HG03342 (cell line): ENCODE data around the gene ZNF516.

Source experiments
- ATAC-seq: cut with Tn5 transposase; IDR thresholded peaks from one replicate; pipeline ENCODE4 v1.9.1; 2021; ENCODE audit warnings: mild to moderate bottlenecking, moderate library complexity; ENCODE audit not compliant: unreplicated experiment

ZNF516 gene

GRCh38 chr18:76457957-76458356 lies 37.1 kb downstream of the ZNF516 start:
- no peak for ATAC-seq

GRCh38 chr18:76457475-76457874 lies 37.6 kb downstream of the ZNF516 start:
- ATAC-seq, result no peak

- ATAC-seq, result peak; percentile 43
These were observed 38.2 kb downstream of the ZNF516 start for GRCh38 chr18:76456823-76457222.

GRCh38 chr18:76456018-76456750 lies 38.9 kb downstream of the ZNF516 start:
- no peak for ATAC-seq

DNA sequence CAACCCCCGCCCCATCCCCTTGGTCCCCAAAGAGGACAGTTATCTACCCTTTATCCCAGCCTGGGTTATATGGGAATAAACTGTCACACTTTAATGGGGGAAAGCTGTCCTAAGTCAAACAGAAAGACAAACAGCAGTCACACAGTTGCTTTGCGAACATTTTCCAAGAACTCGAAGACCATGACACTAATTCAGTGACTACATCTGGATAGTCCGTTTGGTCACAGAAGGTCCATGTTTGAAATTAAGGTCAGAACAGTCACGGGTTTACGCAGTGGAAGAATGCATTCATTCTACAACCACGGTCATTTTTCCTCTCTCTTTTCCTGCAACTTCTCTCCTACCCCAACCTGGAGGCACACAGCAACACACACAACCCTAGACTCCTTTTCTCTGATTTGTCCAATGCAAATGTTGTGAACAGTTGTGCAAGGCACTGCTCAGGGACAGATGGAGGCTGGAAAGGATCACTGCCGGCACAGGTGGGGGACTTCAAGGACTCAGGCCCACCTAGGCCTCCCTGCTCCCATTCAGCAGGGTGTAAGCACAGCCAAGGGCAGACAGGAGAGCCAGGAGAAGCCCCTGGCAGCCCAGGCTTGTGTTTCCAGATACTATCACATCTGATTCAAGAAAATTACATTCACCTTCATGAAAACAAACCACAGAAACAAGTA lies 39.9 kb downstream of the ZNF516 start:
- ATAC-seq, result no peak

DNA sequence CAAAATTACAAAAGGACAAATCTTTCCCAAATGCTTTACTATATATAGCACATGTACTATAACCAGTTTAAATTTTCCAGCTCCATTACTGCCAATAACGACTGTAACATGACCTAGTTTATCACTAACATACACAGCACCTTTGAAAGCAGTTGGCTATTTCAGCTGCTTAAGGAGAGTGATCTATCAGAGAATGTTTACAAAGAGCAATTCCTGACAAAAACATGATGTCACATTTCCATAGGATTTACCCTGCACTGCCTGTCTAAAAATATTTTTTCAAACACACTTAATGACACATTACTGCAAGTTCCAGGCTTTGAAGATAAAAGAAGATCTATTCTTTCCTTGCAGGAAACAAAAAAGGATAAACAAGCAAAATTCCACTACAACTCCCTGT lies 40.6 kb downstream of the ZNF516 start:
- no peak for ATAC-seq

GRCh38 chr18:76453932-76454331 lies 41.1 kb downstream of the ZNF516 start:
- ATAC-seq, result no peak

GRCh38 chr18:76453057-76453561 lies 41.9 kb downstream of the ZNF516 start:
- ATAC-seq, result no peak

- no peak for ATAC-seq
These were observed 42.7 kb downstream of the ZNF516 start for GRCh38 chr18:76452357-76452756.

DNA sequence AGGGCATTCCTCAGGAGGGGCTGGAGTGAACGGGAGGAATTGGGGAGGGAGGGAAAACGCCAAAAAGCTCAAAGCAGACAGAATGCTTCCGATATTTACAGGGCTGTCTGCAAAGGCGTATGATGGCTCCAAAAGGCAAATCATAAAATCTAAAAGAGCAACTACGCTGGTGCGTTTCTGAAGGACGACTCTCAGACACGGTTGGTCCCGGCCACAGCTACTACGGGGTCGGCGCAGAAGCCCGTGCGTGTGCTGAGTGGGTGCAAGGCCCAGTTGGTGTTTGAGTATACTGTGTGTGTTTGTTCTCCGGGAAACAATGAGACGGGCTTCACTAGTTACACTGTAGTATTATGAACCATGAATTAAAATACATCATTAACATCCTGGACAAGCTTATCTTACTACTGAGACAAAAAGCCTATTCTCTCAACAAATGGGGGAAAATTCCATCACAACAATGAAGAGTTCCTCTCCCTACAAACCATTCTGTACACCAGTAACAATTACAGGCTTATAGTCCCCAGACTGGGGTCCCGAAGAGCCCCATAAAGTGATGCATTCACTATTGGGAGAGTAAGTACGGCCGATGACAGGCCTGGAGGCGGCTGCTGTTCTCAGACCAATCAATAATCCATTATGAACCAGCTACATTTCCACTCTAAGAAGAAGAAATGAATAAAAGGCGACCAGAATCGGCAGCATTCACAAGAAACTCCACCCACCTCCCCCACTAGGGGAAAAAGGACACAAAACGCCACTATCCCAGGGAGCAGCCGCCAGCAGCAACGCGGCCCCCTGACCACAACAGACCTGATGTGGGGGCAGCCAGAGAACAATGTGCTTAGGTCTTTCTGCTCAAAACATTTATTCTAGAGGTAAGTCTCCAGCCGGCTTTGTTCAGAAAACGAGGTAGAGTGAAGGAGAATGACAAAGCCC lies 43.4 kb downstream of the ZNF516 start:
- no peak for ATAC-seq

DNA sequence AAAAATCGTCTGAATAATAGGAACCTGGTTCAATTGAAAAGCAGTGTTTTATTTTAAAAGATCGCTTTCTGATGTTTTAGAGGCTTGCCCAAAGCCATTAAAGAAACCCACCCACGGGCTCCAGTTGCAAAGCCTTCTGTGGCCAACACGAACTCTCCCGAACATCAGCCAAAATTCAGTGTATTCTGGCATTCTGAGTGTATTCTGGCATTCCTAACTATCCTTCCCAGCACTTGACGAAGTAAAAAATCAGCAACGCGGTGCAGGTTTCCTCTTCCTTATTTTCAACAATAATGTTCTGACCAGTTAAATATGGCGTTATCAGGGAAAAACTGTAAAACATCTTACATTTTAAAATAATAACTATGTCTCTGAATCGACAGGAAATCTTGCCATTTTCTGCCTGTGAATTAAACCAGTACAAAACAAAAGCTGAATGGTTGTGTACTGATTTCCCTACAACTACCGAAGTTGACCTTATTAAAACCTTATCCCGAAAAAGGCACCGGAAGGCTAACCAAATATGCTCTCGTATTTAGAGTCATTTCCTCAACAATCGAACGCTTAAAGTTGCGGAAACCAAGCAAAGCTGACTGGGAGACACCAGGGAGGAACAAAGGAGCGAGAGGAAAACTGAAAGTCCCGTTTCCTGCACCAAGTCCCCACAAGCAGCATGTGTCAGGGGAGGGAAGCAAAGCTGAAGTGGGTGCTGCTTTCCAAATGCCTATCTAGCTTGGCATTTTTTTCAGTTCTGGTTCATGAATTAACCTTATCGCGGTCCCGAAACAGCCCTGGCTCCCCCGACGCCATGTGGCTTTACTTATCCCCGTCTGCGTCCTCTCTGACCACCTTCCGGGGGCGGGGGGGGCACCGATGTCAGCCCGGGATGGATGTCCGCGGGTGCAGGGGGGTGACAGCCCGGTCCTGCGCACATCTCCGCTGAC lies 44.3 kb downstream of the ZNF516 start:
- no peak for ATAC-seq

- no peak for ATAC-seq
These were observed 46.0 kb downstream of the ZNF516 start for GRCh38 chr18:76449111-76449453.

GRCh38 chr18:76448256-76449110 lies 46.6 kb downstream of the ZNF516 start:
- ATAC-seq, result no peak

GRCh38 chr18:76447258-76447890 lies 47.7 kb downstream of the ZNF516 start:
- no peak for ATAC-seq

DNA sequence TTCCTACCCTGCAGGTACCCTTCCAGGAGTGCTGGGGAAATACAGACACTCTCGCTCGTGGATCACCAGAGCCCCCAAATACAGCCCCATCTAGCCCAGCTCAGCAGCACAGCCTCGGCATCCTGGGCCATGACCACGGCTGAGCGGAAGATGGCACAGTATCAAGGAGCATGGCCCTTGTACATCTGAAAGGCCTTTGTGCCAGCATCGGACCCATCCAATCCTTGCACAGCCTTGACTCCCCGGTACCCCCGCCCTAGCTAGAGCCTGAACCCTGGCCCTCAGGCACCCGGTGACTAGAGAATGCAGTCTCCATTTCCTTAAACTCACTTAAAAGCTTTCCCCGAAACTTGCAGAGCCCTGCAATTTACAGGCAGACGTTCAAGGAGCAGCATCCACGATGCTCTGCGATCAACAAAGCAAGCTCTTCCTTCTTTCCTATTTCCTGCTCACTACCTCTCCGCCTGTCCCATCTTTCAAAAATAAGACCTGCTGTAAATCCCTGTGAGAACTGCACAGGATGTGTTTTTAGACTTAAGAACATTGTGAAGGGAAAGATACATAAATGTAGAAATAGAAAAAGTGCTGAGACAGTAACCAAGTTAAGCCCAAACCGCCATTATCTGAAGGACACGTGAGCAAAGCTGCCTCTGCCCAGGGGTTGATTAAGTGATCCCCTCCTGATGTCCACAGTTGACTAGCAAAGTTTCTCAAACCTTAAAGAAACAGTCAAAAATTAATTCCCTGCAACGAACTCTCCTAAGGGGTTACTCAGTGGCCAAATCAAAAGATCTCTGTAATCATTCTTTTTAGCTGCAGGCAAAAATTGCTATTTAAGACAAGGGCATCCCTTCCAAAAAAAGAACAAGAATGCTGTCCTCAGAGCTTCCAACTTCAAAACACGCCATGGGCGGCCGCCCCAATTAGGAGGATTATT lies 48.5 kb downstream of the ZNF516 start:
- ATAC-seq, result no peak

- no peak for ATAC-seq
These were observed 49.3 kb downstream of the ZNF516 start for GRCh38 chr18:76445741-76446232.

GRCh38 chr18:76445275-76445674 lies 49.8 kb downstream of the ZNF516 start:
- ATAC-seq, result no peak
